Esophagus squamous epithelium (tissue), 5 donors: ENCODE data around the gene MAPKAP1. TPM values are rescaled to one million over a fixed set of nuclear protein-coding genes. Genes with fewer than 3 reads are reported as not detected.

Experiments used
- DNase-seq: peaks from one replicate; lab custom pipeline; 2025; lab: John Stamatoyannopoulos, UW
- H3K27ac ChIP-seq, 4 donors: fragments of 200-600 bp; sonication (generic); one replicate each; pipeline ENCODE4 v1.5.1; 2016 to 2019; ENCODE audit warnings: mild to moderate bottlenecking in 1 of 4
- H3K27me3 ChIP-seq, 4 donors: fragments of 200-600 bp; sonication (generic); 1 replicate in 3 of 4; 2 replicates in 1 of 4; pipeline versions ENCODE4 v1.5.1 to v1.6.0; 2017 to 2021; ENCODE audit warnings: antibody characterized with exemption in 1 of 4
- H3K36me3 ChIP-seq, 3 donors: fragments of 200-600 bp; sonication (generic); one replicate each; pipeline ENCODE4 v1.5.1; 2016 to 2019
- H3K4me1 ChIP-seq, 3 donors: fragments of 200-600 bp; sonication (generic); one replicate each; pipeline ENCODE4 v1.5.1; 2017 to 2019
- H3K4me3 ChIP-seq, 4 donors: fragments of 200-600 bp; sonication (generic); 1 replicate in 3 of 4; 2 replicates in 1 of 4; pipeline ENCODE4 v1.5.1; 2016 to 2019; ENCODE audit warnings: mild to moderate bottlenecking in 2 of 4, moderate library complexity in 1 of 4
- H3K9me3 ChIP-seq, 3 donors: fragments of 200-600 bp; sonication (generic); one replicate each; pipeline ENCODE4 v1.5.1; 2016 to 2019
- POLR2A ChIP-seq, 4 donors: fragments of 450-650 bp; IDR thresholded peaks; one replicate each; pipeline ENCODE4 v1.6.1; 2017; ENCODE audit warnings: antibody characterized with exemption in 4 of 4, mild to moderate bottlenecking in 4 of 4, moderate library complexity in 3 of 4
- WGBS, 2 donors: methylation state at CpG; one replicate each; pipeline ENCODE4 v1.1.5; 2018; 5-methylcytosine and 5-hydroxymethylcytosine counted together
- intact Hi-C: fragments of 100-400 bp; cut with DNase I; formaldehyde crosslinking; loops from one replicate; pipeline ENCODE4 v1.15.0; 2022
- total RNA-seq, 4 donors: library from RNA; depleted of rRNA; stranded (reverse); fragments of >200 nt; gene quantifications; one replicate each; pipeline ENCODE4 v1.1.0, GENCODE V29; 2016
- TF ChIP-seq, protein P1 (sequence below), 6 experiments: fragments of 450-650 bp in 4 of 6; fragments of 200-600 bp in 2 of 6; sonication (generic) in 2 of 6; IDR thresholded peaks; one replicate each; pipeline ENCODE4 v1.5.1; 2016 to 2019; ENCODE audit warnings: antibody characterized with exemption in 6 of 6, mild to moderate bottlenecking in 4 of 6, moderate library complexity in 4 of 6
- donor health status: DM: yes; HTN: yes; CAD: no.

The MAPKAP1 gene
- total RNA-seq, 4 donors from 2014 or later: 59.0 to 87.0 (median 70.9) TPM

DNA sequence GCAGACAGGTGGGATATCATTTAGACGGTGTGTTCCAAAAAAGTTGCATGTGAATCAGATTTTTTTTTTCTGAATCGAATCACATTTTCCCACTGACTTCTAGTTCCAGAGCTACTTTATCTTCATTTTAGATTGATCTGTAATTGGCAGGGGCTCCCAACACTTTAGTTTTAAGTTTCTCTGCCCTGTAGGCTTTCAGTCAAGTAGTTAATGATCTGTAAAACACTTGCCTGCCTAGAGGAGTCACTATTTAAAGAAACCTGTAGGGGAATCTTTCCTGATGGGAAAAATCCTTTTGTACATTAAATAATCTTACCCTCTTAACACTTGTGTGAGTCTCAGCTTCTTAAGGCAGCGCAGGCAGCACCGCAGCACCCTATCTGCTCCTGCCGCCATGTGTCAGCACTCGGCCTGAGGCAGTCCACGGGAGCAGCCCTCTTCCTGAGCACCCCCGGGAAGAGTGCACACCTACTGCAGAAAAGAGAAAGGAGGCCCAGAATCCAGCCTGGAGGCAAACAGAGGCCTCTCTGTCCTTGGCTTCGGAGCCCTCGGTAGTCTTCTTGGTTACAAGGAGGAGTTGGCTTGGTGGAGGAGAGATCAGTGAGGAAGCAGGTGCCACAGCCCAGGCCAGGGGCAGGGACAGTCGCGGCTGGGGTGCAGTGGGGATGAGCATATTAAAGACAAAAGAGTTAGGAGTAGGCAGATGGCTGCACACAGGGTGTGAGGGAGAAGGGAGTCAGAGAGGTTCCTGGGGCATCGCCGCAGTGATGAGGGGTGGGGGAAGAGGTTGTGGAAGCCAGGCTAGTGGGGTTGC is 236.0 kb downstream of the MAPKAP1 start:
- Histone ChIP-seq H3K4me3 (no peak overlapping the region), H3K27me3 (no peaks in the 10 kb centered on the region), H3K4me1 (peaks cover 4 to 55% (median 6%) of the 10 kb centered on the region in 3 donors), H3K36me3 (peaks cover 0 to 40% (median 4%) of the 10 kb centered on the region in 3 donors), H3K9me3 (no peaks in the 10 kb centered on the region), H3K27ac (no peak overlapping the region)
- DNase-seq: no peak
- TF ChIP-seq, protein P1, sequence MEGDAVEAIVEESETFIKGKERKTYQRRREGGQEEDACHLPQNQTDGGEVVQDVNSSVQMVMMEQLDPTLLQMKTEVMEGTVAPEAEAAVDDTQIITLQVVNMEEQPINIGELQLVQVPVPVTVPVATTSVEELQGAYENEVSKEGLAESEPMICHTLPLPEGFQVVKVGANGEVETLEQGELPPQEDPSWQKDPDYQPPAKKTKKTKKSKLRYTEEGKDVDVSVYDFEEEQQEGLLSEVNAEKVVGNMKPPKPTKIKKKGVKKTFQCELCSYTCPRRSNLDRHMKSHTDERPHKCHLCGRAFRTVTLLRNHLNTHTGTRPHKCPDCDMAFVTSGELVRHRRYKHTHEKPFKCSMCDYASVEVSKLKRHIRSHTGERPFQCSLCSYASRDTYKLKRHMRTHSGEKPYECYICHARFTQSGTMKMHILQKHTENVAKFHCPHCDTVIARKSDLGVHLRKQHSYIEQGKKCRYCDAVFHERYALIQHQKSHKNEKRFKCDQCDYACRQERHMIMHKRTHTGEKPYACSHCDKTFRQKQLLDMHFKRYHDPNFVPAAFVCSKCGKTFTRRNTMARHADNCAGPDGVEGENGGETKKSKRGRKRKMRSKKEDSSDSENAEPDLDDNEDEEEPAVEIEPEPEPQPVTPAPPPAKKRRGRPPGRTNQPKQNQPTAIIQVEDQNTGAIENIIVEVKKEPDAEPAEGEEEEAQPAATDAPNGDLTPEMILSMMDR (IDR thresholded peaks at IDR 0.05): no peak
- no peak for TF ChIP-seq POLR2A (IDR thresholded peaks at IDR 0.05)
- 87 to 92% methylated on average over 7 to 8 of the region's 14 CpGs for WGBS, 2 donors
- intact Hi-C loops: no loop called here

DNA sequence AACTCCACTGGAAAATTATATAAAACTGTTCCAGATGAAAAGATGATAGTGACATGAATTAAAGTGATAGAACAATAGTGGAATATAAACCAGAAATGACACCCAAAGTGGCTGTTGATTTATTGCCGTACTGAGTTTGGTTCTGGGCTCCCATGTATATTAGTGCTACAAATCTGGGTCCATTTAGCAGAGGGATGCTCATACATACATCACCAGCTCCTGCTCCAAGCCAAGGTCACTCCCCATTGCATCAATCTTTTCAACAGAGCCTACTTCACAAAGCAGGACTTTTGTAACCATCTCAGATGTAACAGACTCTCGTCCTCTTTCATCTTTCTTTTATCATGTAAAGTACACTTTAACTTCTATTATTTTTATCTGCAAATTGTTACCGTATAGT is 236.8 kb downstream of the MAPKAP1 start:
- Histone ChIP-seq H3K27ac (no peak overlapping the region), H3K4me3 (no peak overlapping the region), H3K9me3 (no peaks in the 10 kb centered on the region), H3K4me1 (peaks cover 4 to 57% (median 6%) of the 10 kb centered on the region in 3 donors), H3K27me3 (no peaks in the 10 kb centered on the region), H3K36me3 (peaks cover 0 to 39% (median 4%) of the 10 kb centered on the region in 3 donors)
- TF ChIP-seq POLR2A (IDR thresholded peaks at IDR 0.05): no peak
- TF ChIP-seq, protein P1 (IDR thresholded peaks at IDR 0.05): no peak
- 80 to 84% methylated on average over 3 of the region's 3 CpGs for WGBS, 2 donors
- intact Hi-C loops: no loop called here
- DNase-seq: no peak

DNA sequence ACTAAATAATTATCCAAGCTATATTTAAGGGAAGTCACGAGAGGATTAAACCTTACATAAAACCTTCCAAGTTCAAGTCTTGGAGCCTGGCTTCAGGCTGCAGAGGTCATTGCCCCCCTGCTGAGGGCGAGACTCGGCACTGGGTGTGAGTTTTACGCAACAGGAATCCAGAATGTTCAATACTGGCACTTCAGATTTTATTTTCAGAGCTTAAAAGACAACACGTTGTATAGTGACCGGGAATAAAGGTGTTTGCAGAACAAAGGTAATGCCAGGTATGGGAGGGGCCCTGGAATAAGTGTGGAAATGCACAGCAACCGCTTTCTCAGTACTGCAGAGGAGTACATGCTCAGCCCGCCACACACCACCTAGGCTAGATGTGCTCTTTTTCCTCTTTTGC is 238.4 kb downstream of the MAPKAP1 start:
- no peak for TF ChIP-seq POLR2A (IDR thresholded peaks at IDR 0.05)
- TF ChIP-seq, protein P1 (IDR thresholded peaks at IDR 0.05): no peak

DNA sequence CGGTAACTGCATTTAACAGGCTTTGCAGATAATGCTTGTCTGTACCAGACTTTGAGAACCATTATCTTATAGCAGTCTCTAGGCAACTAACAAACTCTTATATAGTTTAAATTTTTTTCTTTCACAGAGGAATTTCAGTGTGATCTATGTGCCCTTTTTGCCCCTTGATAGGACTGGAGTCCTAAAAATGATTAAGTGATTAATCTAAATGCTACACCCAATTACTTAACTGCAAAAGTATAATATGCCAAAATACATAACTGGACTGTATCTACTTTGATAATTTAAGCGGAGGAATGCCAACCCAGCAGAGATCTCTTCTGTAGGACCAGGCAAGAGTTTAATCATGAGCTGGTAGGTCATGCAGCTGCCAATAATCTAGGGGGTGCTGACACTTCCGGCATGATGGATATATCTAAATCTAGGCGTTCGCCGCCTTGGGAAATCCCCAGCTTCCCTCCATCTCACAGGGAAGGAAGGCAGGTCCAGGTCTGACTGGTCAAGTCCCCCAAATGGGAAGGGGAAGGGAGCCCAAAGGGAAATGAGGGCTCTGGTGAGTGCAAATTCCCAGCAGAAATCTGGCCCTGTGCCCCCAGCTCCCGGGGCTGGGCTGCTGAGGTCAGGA is 239.8 kb downstream of the MAPKAP1 start:
- peaks cover 0 to 53% (median 0%) of the 10 kb centered on the region in 3 donors for H3K4me1 ChIP-seq
- peaks cover 0 to 39% (median 4%) of the 10 kb centered on the region in 3 donors for H3K36me3 ChIP-seq
- intact Hi-C loops: no loop called here
- H3K27ac ChIP-seq: no peak overlapping the region
- 74 to 76% methylated on average over 6 of the region's 7 CpGs for WGBS, 2 donors
- H3K27me3 ChIP-seq: no peaks in the 10 kb centered on the region
- H3K4me3 ChIP-seq: no peak overlapping the region
- TF ChIP-seq POLR2A (IDR thresholded peaks at IDR 0.05): no peak
- TF ChIP-seq, protein P1 (IDR thresholded peaks at IDR 0.05): no peak
- no peak for DNase-seq
- H3K9me3 ChIP-seq: no peaks in the 10 kb centered on the region

More for the DNA sequence above, 238.4 kb downstream of the MAPKAP1 start:
- intact Hi-C loops: no loop called here
- Histone ChIP-seq H3K27me3 (no peaks in the 10 kb centered on the region), H3K9me3 (no peaks in the 10 kb centered on the region), H3K36me3 (peaks cover 0 to 39% (median 4%) of the 10 kb centered on the region in 3 donors), H3K4me1 (peaks cover 2 to 50% (median 6%) of the 10 kb centered on the region in 3 donors), H3K4me3 (no peak overlapping the region), H3K27ac (no peak overlapping the region)
- WGBS, 2 donors: 85 to 91% methylated on average over 8 of the region's 8 CpGs
- DNase-seq: no peak

DNA sequence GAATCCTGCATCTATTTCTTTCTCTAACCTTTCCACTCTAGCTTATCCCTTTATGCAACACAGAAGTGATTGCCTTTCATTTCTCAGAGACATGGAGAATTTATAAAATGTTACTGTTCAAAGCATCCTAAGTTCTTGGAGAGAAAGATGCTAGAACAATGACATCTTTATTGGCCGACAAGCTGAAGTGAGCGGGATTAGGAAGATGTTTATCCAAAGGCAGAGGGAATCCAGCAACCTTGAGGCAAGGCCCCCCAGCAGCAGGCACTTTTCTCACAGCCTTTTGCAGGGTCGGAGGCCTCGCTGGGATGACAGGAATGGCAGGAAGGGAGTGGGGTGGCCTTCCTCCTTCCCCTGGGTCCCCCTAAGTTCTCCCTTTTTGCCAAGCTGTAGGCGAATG is 240.6 kb downstream of the MAPKAP1 start:
- no peak for TF ChIP-seq POLR2A (IDR thresholded peaks at IDR 0.05)
- TF ChIP-seq, protein P1 (IDR thresholded peaks at IDR 0.05): no peak
- H3K27ac ChIP-seq: peak overlapping the region in 2 of 4 donors; percentile 51 to 73
- H3K4me3 ChIP-seq: no peak overlapping the region
- peaks cover 0 to 44% (median 4%) of the 10 kb centered on the region in 3 donors for H3K36me3 ChIP-seq
- intact Hi-C loops: no loop called here
- no peaks in the 10 kb centered on the region for H3K9me3 ChIP-seq
- no peak for DNase-seq
- H3K27me3 ChIP-seq: no peaks in the 10 kb centered on the region
- 85 to 88% methylated on average over 4 to 5 of the region's 5 CpGs for WGBS, 2 donors
- H3K4me1 ChIP-seq: peaks cover 0 to 55% (median 0%) of the 10 kb centered on the region in 3 donors
